GM13976 (cell line): ENCODE data around the gene INSL6.

Source experiments
- DNase-seq: peaks from one replicate; pipeline ENCODE4 v3.0.0; 2012; ENCODE audit warnings: low spot score
- in situ Hi-C: fragments of 300-500 bp; cut with MboI; formaldehyde crosslinking; loops from one replicate; pipeline ENCODE4 v1.12.0; 2022; ENCODE audit warnings: low sequenced_read_pairs, mixed read lengths, inconsistent platforms; ENCODE audit not compliant: unreplicated experiment
- TF ChIP-seq, protein P1 (sequence below): IDR thresholded peaks from 2 replicates; pipeline ENCODE4 v1.5.1; 2012; ENCODE audit warnings: borderline replicate concordance, mild to moderate bottlenecking; ENCODE audit not compliant: insufficient read depth; ENCODE audit errors: extremely low read depth, missing control alignments, control extremely low read depth

Gene INSL6

DNA sequence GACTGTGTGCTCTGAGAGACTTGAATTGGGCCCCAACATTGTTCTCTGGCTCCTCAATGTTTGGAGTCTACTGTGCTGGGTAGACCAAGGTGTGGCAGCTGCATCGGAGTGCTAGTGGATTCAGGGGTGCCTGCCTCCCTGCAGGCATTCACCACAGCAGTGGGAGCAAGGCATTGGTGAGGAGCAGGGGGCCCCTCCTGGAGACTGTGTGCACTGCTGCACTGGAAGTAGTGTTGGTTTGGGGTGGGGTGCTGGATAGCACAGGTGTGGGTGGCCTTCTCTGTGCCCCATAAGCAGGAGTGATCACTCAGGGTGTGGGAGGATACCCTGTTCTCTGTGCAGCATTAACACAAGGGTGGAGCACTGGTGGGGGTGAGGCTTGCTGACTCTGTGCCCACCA, 39.2 kb downstream of the INSL6 start:
- in situ Hi-C loops = no loop called here
- TF ChIP-seq, protein P1, sequence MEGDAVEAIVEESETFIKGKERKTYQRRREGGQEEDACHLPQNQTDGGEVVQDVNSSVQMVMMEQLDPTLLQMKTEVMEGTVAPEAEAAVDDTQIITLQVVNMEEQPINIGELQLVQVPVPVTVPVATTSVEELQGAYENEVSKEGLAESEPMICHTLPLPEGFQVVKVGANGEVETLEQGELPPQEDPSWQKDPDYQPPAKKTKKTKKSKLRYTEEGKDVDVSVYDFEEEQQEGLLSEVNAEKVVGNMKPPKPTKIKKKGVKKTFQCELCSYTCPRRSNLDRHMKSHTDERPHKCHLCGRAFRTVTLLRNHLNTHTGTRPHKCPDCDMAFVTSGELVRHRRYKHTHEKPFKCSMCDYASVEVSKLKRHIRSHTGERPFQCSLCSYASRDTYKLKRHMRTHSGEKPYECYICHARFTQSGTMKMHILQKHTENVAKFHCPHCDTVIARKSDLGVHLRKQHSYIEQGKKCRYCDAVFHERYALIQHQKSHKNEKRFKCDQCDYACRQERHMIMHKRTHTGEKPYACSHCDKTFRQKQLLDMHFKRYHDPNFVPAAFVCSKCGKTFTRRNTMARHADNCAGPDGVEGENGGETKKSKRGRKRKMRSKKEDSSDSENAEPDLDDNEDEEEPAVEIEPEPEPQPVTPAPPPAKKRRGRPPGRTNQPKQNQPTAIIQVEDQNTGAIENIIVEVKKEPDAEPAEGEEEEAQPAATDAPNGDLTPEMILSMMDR = no peak
- no peak for DNase-seq

DNA sequence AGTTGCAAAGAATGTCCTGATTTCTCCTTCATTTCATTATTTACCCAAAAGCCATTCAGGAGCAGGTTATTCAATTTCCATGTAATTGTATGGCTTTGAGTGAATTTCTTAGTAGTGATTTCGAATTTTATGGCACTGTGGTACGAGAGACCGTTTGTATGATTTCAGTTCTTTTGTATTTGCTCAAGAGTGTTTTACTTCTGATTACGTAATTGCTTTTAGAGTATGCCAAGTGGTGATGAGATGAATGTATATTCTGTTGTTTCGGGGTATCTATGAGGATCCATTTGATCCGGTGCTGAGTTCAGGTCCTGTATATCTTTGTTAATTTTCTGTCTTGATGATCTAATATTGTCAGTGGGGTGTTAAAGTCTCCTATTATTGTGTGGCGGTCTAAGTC, 41.2 kb downstream of the INSL6 start:
- in situ Hi-C loops = no loop called here
- TF ChIP-seq, protein P1 = no peak
- no peak for DNase-seq

DNA sequence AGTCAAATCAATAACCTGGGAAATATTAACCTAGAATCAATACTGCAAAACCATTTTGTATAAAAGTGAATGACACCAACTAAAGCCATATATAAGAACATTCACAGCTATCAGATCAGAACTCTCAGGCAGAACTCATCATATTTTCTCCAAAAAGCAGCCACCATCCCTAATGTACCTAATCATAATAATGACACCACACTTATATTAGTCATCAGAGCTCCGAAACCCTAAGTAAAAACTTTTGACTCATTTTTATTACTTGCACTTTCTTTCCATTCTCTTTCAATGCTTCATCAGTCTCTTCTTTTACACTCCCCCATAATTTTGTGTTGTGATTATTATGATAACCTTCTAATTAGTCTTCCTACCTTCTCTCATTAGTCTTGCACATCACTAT, 45.3 kb downstream of the INSL6 start:
- TF ChIP-seq, protein P1 = no peak
- DNase-seq = no peak
- in situ Hi-C loops = no loop called here

- TF ChIP-seq, protein P1 = no peak
- in situ Hi-C loops = no loop called here
- no peak for DNase-seq
Observed at GRCh38 chr9:5122516-5122915, 62.9 kb downstream of the INSL6 start.

DNA sequence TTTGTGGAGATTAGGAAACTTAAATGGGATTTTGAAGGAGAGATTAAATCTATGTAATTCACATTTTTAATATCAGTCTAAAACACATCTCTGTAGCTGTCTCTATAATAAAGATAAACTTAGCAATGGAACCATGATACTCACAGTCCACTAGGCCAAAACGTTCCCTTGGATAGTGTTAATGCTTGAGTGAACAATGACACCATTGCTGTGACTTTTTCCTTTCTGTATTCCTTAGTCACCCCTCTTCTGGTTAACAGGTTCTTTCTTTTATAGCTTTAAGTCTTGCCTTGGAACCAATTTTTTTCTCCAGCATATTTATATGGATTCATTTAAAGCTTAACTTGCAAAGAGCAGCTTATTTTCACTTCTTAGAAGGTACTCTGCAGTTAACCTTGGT, 63.3 kb downstream of the INSL6 start:
- TF ChIP-seq, protein P1 = no peak
- in situ Hi-C loops = no loop called here
- DNase-seq = no peak

- in situ Hi-C loops = no loop called here
- TF ChIP-seq, protein P1 = no peak
- DNase-seq = no peak
Observed at GRCh38 chr9:5113994-5114748, 71.3 kb downstream of the INSL6 start.
